Loucy (cell line): ENCODE measurements around the gene GMFB.

Experiments used
- EZH2phosphoT487 ChIP-seq: fragments of 200-600 bp; IDR thresholded peaks from 2 replicates; pipeline ENCODE4 v1.6.1; 2018; ENCODE audit warnings: antibody characterized with exemption, mild to moderate bottlenecking, moderate library complexity, borderline replicate concordance
- TF ChIP-seq, protein P1 (sequence below): fragments of 200-600 bp; sonication (generic); conservative IDR thresholded peaks from 2 replicates; pipeline ENCODE4 v1.5.1; 2014; ENCODE audit warnings: mild to moderate bottlenecking, antibody characterized with exemption, low read length

DNA sequence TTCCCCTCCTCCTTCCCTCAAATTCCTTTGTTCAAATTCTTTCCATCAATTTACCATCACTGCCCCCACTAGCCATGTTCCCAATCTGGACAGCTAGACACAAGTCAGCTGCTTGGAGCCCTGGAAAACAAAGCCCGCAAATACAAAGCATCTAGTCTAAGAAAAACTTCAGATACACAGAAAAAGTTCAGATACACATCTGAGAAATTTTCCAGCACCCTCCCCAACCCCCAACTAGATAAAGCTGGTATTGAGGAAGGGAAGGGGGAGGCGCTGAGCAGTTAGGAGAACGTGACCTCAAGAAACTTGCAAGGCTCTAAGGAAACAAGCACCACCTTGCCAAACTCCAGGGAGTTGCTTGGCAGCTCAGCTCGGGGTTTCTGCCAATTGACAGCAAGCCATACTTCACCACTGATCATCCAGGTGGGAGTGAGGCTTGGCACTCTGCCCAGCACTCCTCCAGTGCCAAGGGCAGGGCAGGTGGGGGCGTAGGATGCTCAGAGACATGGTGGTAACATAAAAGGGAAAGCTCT, 42.6 kb downstream of the GMFB start:
- TF ChIP-seq, protein P1, sequence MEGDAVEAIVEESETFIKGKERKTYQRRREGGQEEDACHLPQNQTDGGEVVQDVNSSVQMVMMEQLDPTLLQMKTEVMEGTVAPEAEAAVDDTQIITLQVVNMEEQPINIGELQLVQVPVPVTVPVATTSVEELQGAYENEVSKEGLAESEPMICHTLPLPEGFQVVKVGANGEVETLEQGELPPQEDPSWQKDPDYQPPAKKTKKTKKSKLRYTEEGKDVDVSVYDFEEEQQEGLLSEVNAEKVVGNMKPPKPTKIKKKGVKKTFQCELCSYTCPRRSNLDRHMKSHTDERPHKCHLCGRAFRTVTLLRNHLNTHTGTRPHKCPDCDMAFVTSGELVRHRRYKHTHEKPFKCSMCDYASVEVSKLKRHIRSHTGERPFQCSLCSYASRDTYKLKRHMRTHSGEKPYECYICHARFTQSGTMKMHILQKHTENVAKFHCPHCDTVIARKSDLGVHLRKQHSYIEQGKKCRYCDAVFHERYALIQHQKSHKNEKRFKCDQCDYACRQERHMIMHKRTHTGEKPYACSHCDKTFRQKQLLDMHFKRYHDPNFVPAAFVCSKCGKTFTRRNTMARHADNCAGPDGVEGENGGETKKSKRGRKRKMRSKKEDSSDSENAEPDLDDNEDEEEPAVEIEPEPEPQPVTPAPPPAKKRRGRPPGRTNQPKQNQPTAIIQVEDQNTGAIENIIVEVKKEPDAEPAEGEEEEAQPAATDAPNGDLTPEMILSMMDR, result no peak
- TF ChIP-seq EZH2phosphoT487, result no peak
